ENCODE results near the gene KCNQ5. TPM values are rescaled to one million over a fixed set of nuclear protein-coding genes. Genes with fewer than 3 reads are reported as not detected.

Gene KCNQ5
- total and polyA plus RNA-seq, 10 of the 15 experiments (the other 5 are each of a cell fraction or from before 2014, with no cell fraction given): 0.60 to 16.2 (median 3.2) TPM

DNA sequence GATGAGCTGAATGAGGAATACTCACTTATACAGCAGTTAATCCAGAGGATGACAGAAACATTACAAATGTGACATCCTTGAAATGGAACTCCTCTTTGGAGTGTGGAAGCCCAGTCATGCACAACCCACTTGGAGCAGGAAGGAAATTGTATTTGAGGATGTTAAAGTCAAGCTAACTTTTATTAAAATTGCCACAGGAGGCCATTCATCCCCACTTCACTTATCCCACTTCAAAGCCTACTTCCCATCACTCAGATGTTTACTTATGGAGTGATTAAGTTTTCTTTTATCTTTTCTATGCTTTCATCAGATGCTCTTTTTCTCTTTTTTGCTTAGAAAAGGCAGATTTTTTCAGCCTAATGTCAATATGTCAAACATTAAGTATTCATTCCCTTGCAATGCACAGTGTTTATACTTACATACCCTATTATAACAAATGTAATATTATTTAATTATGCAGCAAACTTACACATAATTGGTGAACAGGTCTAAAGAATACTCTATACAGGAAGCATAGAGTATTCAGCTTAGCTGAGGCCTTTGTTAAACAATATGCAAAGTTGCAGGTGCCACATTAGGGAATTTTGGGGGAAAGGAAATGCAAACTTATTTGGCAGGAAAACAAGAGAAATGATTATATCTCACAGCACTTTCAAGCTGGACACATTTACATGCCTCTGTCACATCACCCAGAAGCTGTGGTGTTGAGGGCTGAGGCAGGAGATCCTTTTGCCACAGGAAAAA lies 454.5 kb downstream of the KCNQ5 start:
- Histone ChIP-seq H3K4me2 (ENCODE audit: control insufficient read depth, insufficient read depth) (no peak overlapping the region), H3K9me3 (replicated peaks; ENCODE audit: control insufficient read depth, insufficient read depth, low read length) (no peaks in the 10 kb centered on the region), H2AFZ (ENCODE audit: control insufficient read depth, low read depth, low read length) (no peak overlapping the region), H3K36me3 (ENCODE audit: control insufficient read depth in 2 of 2, insufficient read depth in 2 of 2, low read length in 1 of 2) (no peaks in the 10 kb centered on the region), H3K4me3 (no peak overlapping the region), H4K20me1 (ENCODE audit: control insufficient read depth, insufficient read depth) (no peaks in the 10 kb centered on the region), H3K9ac (ENCODE audit: control insufficient read depth, insufficient read depth, low read length) (no peak overlapping the region), H3K79me2 (ENCODE audit: control insufficient read depth, insufficient read depth, low read length) (no peaks in the 10 kb centered on the region), H3K4me1 (ENCODE audit: control insufficient read depth, insufficient read depth, low read length) (peaks cover 3% of the 10 kb centered on the region; the same call in 1 of the 2 replicates), H3K27ac (ENCODE audit: control insufficient read depth, insufficient read depth) (no peak overlapping the region), H3K27me3 (replicated peaks in 1 of 2; ENCODE audit: control insufficient read depth in 2 of 2, insufficient read depth in 2 of 2, low read length in 1 of 2) (no peaks in the 10 kb centered on the region)
- TF ChIP-seq MXI1 (IDR thresholded peaks at IDR 0.05; ENCODE audit: low read depth, low read length) (no peak), PKNOX1 (IDR thresholded peaks at IDR 0.05) (no peak), E2F8 (IDR thresholded peaks at IDR 0.05; ENCODE audit: low read depth, partially characterized antibody) (no peak), KDM1A (IDR thresholded peaks at IDR 0.05; ENCODE audit: borderline replicate concordance) (no peak), USF2 (IDR thresholded peaks at IDR 0.05; ENCODE audit: borderline replicate concordance, low read depth, low read length) (no peak), BCLAF1 (IDR thresholded peaks at IDR 0.05) (no peak), CBX3 (IDR thresholded peaks at IDR 0.05; ENCODE audit: borderline replicate concordance, low read depth) (no peak), CHD4 (IDR thresholded peaks at IDR 0.05) (no peak)
- ChIA-PET CTCF (interaction anchor here (1.3 kb wide), 1 partner anchor 460 kb away, joined by 4 read pairs; no protein-coding TSS in a partner anchor), RAD21 (ENCODE audit: unreplicated experiment) (no interaction called here), SMC1A (ENCODE audit: uncharacterized antibody, unreplicated experiment) (interaction anchor here (1.3 kb wide), 1 partner anchor 8 kb away, joined by 4 read pairs; no protein-coding TSS in a partner anchor), POLR2A (no interaction called here)
- intact Hi-C loops (cut with micrococcal nuclease; ENCODE audit: unreplicated experiment): no loop called here
- in situ Hi-C loops (cut with MboI): no loop called here
- no TSS peak for BruUV-seq (replicated peaks)
- ATAC-seq: no peak
- no peak for FAIRE-seq
- no peak for DNase-seq (ENCODE audit: low read depth, low spot score)

Measured in GM12878 (cell line).